Measurements from ENCODE around the gene PHF20. TPM values are rescaled to one million over a fixed set of nuclear protein-coding genes. Genes with fewer than 3 reads are reported as not detected.

The PHF20 gene
- total and polyA plus RNA-seq, 2 of the 8 experiments (the other 6 are each of a cell fraction or from before 2014, with no cell fraction given) = 25.6 to 70.1 TPM

- Histone ChIP-seq H3K4me2 (ENCODE audit: insufficient read depth in 1 of 2, low read depth in 2 of 2, low read length in 2 of 2) (no peak overlapping the region), H4K8ac (ENCODE audit: extremely low read depth, insufficient read depth, low read length) (no peak overlapping the region), H3K79me1 (ENCODE audit: low read depth, low read length) (no peaks in the 10 kb centered on the region; the same call in 1 of the 2 replicates), H2BK5ac (ENCODE audit: low read depth, low read length) (no peak overlapping the region), H3K36me3 (ENCODE audit: control insufficient read depth in 2 of 4, insufficient read depth in 4 of 4, low read length in 3 of 4) (peaks cover 0 to 37% (median 7%) of the 10 kb centered on the region in 4 experiments; a peak in 6 of 8 replicates), H3K79me2 (ENCODE audit: control insufficient read depth in 1 of 2, insufficient read depth in 2 of 2, low read length in 2 of 2) (no peaks in the 10 kb centered on the region), H3K9me3 (ENCODE audit: insufficient read depth in 2 of 2, low read depth in 1 of 2, low read length in 1 of 2) (no peaks in the 10 kb centered on the region; a peak in 1 of 4 replicates), H3K27me3 (replicated peaks in 1 of 4; ENCODE audit: control insufficient read depth in 3 of 4, extremely low read depth in 1 of 4, insufficient read depth in 3 of 4, low read length in 3 of 4) (no peaks in the 10 kb centered on the region), H4K5ac (ENCODE audit: insufficient read length, low read depth, low read length) (no peak overlapping the region), H3K4me1 (replicated peaks in 1 of 4; ENCODE audit: control insufficient read depth in 3 of 4, insufficient read depth in 4 of 4, low read length in 3 of 4) (no peaks in the 10 kb centered on the region), H2BK12ac (ENCODE audit: low read depth, low read length) (no peak overlapping the region), H4K20me1 (replicated peaks in 1 of 2; ENCODE audit: control insufficient read depth in 1 of 2, insufficient read depth in 2 of 2, low read length in 2 of 2) (no peaks in the 10 kb centered on the region), H3K14ac (ENCODE audit: insufficient read length) (no peak overlapping the region), H3K23ac (ENCODE audit: insufficient read length) (no peak overlapping the region), H2BK120ac (replicated peaks; ENCODE audit: low read depth, low read length) (no peak overlapping the region), H3K56ac (replicated peaks; ENCODE audit: insufficient read length, low read depth, low read length) (no peak overlapping the region), H2BK20ac (ENCODE audit: low read length) (no peak overlapping the region), H2BK15ac (ENCODE audit: low read length) (no peak overlapping the region), H3K4ac (replicated peaks; ENCODE audit: insufficient read length, low read depth, low read length) (no peak overlapping the region), H3K23me2 (ENCODE audit: low read depth, low read length) (peaks cover 1% of the 10 kb centered on the region; the same call in 1 of the 2 replicates), H3K27ac (ENCODE audit: low read depth, low read length) (no peak overlapping the region), H3K4me3 (ENCODE audit: extremely low read depth in 1 of 4, insufficient read depth in 2 of 4, low read depth in 3 of 4, low read length in 4 of 4) (no peak overlapping the region), H3K9ac (replicated peaks in 1 of 4; ENCODE audit: extremely low read depth in 1 of 4, low read depth in 3 of 4, low read length in 3 of 4) (no peak overlapping the region), H2AFZ (ENCODE audit: low read length) (no peak overlapping the region), H4K91ac (replicated peaks; ENCODE audit: insufficient read length, low read length) (no peak overlapping the region), H2AK5ac (ENCODE audit: low read depth, low read length) (no peak overlapping the region), H3K18ac (ENCODE audit: extremely low read depth, low read length) (no peak overlapping the region)
- TF ChIP-seq NRF1 (IDR thresholded peaks at IDR 0.05; ENCODE audit: low read depth, low read length) (no peak), JUND (IDR thresholded peaks at IDR 0.05; ENCODE audit: low read length) (no peak), RAD21 (IDR thresholded peaks at IDR 0.05 in 1 of 2, conservative IDR thresholded peaks at IDR 0.05 in 1 of 2; ENCODE audit: low read depth in 2 of 2, low read length in 2 of 2) (no peak), CHD1 (IDR thresholded peaks at IDR 0.05; ENCODE audit: low read depth, low read length) (no peak), CBX8 (IDR thresholded peaks at IDR 0.05; ENCODE audit: borderline replicate concordance, low read depth, low read length) (no peak)
- no peak for FAIRE-seq
- DNase-seq (ENCODE audit: low read depth in 1 of 2, low spot score in 2 of 2) = no peak
- CTCF ChIA-PET (ENCODE audit: partially characterized antibody) = interaction anchor here (0.6 kb wide), 1 partner anchor 348 kb away, joined by 3 read pairs; no protein-coding TSS in a partner anchor
- 84% methylated on average over 6 of the region's 6 CpGs; no CpG with 5 or more reads in 1 of the 2 experiments for WGBS, 2 experiments (ENCODE audit: extremely low coverage in 1 of 2, insufficient coverage in 1 of 2, insufficient read length in 1 of 2, insufficient replicate concordance in 2 of 2, low coverage in 1 of 2, low lambda C conversion rate in 2 of 2, missing lambda C conversion rate in 1 of 2)
- POLR2A ChIA-PET (ENCODE audit: partially characterized antibody) = interaction anchor here (2.1 kb wide), 1 partner anchor 103 kb away, joined by 14 read pairs; the partner anchor contains the start of gene RBM39
Measured at GRCh38 chr20:35845561-35845960, 73.7 kb downstream of the PHF20 start.
